ENCODE measurements around the gene TRAIP.
A peak's percentile ranks its signal among the peaks of the same experiment; 100 is the strongest.
"Not testable (repeated sequence)": the region's sequence is repeated elsewhere in the genome, so short reads cannot be mapped to it uniquely, and the experiment has no call there.

The TRAIP gene

GRCh38 chr3:49856181-49857005 is at the start of gene TRAIP:
TSS of gene TRAIP (minus strand) at chr3:49856564. CDS start at chr3:49856453, 111 bp downstream.
- DNase-seq, result peak; percentile 80

GRCh38 chr3:49904448-49904847 is 48.1 kb upstream of the TRAIP start:
- DNase-seq, result not testable (repeated sequence)

- no peak for DNase-seq
Observed at GRCh38 chr3:49903451-49904424, 47.4 kb upstream of the TRAIP start, which contains the start of gene MST1R. TSS of gene MST1R (minus strand) at chr3:49903873. CDS start at chr3:49903609, 264 bp downstream.

GRCh38 chr3:49902511-49903345 is 46.4 kb upstream of the TRAIP start:
- DNase-seq, result no peak

GRCh38 chr3:49901366-49902339 is 45.3 kb upstream of the TRAIP start:
- DNase-seq, result no peak

- no peak for DNase-seq
Observed at GRCh38 chr3:49900491-49901153, 44.3 kb upstream of the TRAIP start.

GRCh38 chr3:49899815-49900214 is 43.5 kb upstream of the TRAIP start:
- DNase-seq, result no peak

- no peak for DNase-seq
Observed at GRCh38 chr3:49898991-49899390, 42.6 kb upstream of the TRAIP start.

GRCh38 chr3:49896345-49896744 is 40.0 kb upstream of the TRAIP start:
- DNase-seq, result no peak

GRCh38 chr3:49895791-49896190 is 39.4 kb upstream of the TRAIP start:
- no peak for DNase-seq

GRCh38 chr3:49889296-49889695 is 32.9 kb upstream of the TRAIP start:
- DNase-seq, result no peak

- DNase-seq, result no peak
Observed at GRCh38 chr3:49886922-49887265, 30.5 kb upstream of the TRAIP start.

- DNase-seq, result no peak
Observed at GRCh38 chr3:49883998-49884397, 27.6 kb upstream of the TRAIP start.

- no peak for DNase-seq
Observed at GRCh38 chr3:49882166-49882565, 25.8 kb upstream of the TRAIP start.

- no peak for DNase-seq
Observed at GRCh38 chr3:49880581-49881315, 24.4 kb upstream of the TRAIP start.

- no peak for DNase-seq
Observed at GRCh38 chr3:49879721-49880120, 23.4 kb upstream of the TRAIP start.

GRCh38 chr3:49878686-49879085 is 22.3 kb upstream of the TRAIP start:
- DNase-seq, result no peak

- DNase-seq, result no peak
Observed at GRCh38 chr3:49877716-49878115, 21.4 kb upstream of the TRAIP start.

- no peak for DNase-seq
Observed at GRCh38 chr3:49876567-49876966, 20.2 kb upstream of the TRAIP start.

GRCh38 chr3:49873623-49874022 is 17.3 kb upstream of the TRAIP start:
- DNase-seq, result no peak

Data from GF-D8 (cell line).